ENCODE data around the gene SLC27A3. TPM values are rescaled to one million over a fixed set of nuclear protein-coding genes. Genes with fewer than 3 reads are reported as not detected.

Gene SLC27A3
- total and polyA plus RNA-seq, 10 of the 15 experiments (the other 5 are each of a cell fraction or from before 2014, with no cell fraction given) = 2.6 to 18.1 (median 8.3) TPM

DNA sequence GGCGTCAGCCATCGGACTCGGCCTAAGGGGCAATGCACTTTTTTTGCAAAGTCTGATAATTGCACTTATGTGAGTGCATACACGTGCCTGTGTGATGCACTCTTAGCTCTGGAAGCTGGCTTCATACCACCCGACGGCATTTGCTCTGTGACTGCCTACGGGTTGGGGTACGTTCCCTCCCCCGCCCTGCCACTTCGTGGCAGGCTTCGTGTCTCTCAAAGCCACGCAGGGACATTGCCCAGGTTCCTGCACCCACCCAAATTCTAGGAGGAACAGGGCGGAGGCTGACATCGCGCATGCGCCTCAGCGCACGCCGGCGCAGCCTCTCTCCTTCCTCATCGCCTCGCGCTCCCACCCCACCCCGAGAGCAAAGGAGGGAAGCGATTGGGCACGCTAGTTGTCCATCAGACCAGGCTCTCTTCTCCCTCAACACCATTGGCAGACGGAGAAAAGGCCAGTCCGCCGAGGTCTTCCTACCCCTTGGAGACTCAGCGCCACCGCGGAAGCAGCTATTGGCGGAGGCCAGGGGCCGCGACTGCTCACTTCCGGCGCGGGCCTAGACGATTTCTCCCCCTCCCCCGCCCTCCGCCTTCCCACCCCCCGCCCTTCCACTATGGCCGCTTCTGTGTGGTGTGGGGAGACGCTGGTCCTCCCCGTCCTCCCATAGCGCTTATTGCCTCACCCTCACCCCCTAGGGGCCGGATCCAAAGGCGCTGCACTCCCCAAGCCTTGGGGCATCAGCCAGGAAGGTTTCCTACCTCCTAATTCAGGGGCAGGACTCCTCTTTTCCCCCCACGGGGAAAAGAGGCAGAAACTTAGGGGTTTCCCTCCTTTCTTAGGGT lies 47.5 kb upstream of the SLC27A3 start, which contains the start of gene INTS3 (continued):
- TF ChIP-seq, protein P1, sequence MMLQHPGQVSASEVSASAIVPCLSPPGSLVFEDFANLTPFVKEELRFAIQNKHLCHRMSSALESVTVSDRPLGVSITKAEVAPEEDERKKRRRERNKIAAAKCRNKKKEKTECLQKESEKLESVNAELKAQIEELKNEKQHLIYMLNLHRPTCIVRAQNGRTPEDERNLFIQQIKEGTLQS (IDR thresholded peaks at IDR 0.05; ENCODE audit: borderline replicate concordance, extremely low read depth, low read depth, low read length) = no peak
- no peak for TF ChIP-seq SIX5 (IDR thresholded peaks at IDR 0.05; ENCODE audit: low read depth, low read length, severe bottlenecking)
- TF ChIP-seq ZBTB33 (IDR thresholded peaks at IDR 0.05) = no peak
- no peak for TF ChIP-seq ZNF384 (IDR thresholded peaks at IDR 0.05; ENCODE audit: borderline replicate concordance, low read depth, low read length)
- TF ChIP-seq FOXK2 (IDR thresholded peaks at IDR 0.05) = no peak
- TF ChIP-seq PAX5 (IDR thresholded peaks at IDR 0.05; ENCODE audit: borderline replicate concordance, low read depth, low read length) = no peak
- no peak for TF ChIP-seq RAD51 (IDR thresholded peaks at IDR 0.05)
- no peak for TF ChIP-seq E2F4 (IDR thresholded peaks at IDR 0.05; ENCODE audit: low read depth, low read length)
- TF ChIP-seq RELB (IDR thresholded peaks at IDR 0.05; ENCODE audit: low read depth) = no peak
- no peak for TF ChIP-seq ZNF622 (IDR thresholded peaks at IDR 0.05)
- no peak for TF ChIP-seq RELA (IDR thresholded peaks at IDR 0.05; ENCODE audit: borderline replicate concordance, partially characterized antibody)
- no peak for TF ChIP-seq CHD1 (IDR thresholded peaks at IDR 0.05; ENCODE audit: low read depth, low read length)
- peak in 1 of 2 experiments; percentile 21; a peak in 1 of 3 replicates for TF ChIP-seq EGR1 (IDR thresholded peaks at IDR 0.05; ENCODE audit: borderline replicate concordance in 1 of 2, low read depth in 2 of 2, low read length in 2 of 2)
- TF ChIP-seq, protein P2, sequence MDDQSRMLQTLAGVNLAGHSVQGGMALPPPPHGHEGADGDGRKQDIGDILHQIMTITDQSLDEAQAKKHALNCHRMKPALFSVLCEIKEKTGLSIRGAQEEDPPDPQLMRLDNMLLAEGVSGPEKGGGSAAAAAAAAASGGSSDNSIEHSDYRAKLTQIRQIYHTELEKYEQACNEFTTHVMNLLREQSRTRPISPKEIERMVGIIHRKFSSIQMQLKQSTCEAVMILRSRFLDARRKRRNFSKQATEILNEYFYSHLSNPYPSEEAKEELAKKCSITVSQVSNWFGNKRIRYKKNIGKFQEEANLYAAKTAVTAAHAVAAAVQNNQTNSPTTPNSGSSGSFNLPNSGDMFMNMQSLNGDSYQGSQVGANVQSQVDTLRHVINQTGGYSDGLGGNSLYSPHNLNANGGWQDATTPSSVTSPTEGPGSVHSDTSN (IDR thresholded peaks at IDR 0.05; ENCODE audit: insufficient replicate concordance, low read depth, low read length) = peak; percentile 97
- TF ChIP-seq ETV6 (conservative IDR thresholded peaks at IDR 0.05 in 1 of 2, IDR thresholded peaks at IDR 0.05 in 1 of 2; ENCODE audit: borderline replicate concordance in 1 of 2, low read depth in 1 of 2) = no peak
- no peak for TF ChIP-seq BRCA1 (IDR thresholded peaks at IDR 0.05; ENCODE audit: low read depth, low read length)
- no peak for TF ChIP-seq TCF7 (IDR thresholded peaks at IDR 0.05; ENCODE audit: borderline replicate concordance)
- TF ChIP-seq SMC3 (IDR thresholded peaks at IDR 0.05; ENCODE audit: borderline replicate concordance, low read length) = no peak
- peak; percentile 43; the same call in 1 of the 2 replicates for TF ChIP-seq SPI1 (IDR thresholded peaks at IDR 0.05; ENCODE audit: borderline replicate concordance, insufficient read depth, low read depth, low read length)
- TF ChIP-seq TCF3 (IDR thresholded peaks at IDR 0.05; ENCODE audit: borderline replicate concordance, insufficient read depth, low read depth, low read length) = no peak

Measured in GM12878 (cell line).